ENCODE data around the gene TMEM266.

The TMEM266 gene

DNA sequence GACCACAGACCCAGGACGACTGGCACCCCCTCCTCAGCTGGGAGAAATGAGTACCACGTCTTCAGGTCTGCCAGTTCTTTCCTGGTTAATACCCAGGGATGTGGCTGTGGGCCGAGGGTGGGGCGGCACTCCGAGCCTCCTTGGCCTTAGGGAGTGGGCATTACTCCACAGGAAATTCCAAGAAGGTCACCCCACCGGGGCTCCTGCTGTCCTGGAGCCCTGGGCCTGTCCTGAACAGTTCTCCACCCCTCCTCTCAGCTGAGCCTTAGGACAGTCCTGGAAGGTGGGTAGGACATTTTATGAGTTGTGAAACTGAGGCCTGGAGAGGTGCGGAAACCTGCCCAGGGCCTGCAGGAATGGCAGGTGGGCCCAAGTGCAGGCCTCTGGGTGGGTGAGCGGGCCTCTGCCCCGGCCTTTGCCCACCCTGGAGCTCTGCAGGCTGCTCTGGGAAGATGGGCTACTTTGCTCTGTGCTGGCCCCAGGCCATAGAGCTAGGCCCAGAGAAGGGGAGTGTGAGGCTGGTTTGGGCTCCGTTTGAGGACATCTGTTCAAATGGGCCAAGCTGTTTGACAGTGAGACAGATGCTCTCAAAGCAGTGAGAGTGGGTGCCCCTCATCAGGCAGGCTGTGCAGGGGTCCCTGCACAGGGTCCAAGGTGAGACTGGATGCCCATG lies 103.1 kb downstream of the TMEM266 start:
- DNase-seq (ENCODE audit: low spot score), result no peak

DNA sequence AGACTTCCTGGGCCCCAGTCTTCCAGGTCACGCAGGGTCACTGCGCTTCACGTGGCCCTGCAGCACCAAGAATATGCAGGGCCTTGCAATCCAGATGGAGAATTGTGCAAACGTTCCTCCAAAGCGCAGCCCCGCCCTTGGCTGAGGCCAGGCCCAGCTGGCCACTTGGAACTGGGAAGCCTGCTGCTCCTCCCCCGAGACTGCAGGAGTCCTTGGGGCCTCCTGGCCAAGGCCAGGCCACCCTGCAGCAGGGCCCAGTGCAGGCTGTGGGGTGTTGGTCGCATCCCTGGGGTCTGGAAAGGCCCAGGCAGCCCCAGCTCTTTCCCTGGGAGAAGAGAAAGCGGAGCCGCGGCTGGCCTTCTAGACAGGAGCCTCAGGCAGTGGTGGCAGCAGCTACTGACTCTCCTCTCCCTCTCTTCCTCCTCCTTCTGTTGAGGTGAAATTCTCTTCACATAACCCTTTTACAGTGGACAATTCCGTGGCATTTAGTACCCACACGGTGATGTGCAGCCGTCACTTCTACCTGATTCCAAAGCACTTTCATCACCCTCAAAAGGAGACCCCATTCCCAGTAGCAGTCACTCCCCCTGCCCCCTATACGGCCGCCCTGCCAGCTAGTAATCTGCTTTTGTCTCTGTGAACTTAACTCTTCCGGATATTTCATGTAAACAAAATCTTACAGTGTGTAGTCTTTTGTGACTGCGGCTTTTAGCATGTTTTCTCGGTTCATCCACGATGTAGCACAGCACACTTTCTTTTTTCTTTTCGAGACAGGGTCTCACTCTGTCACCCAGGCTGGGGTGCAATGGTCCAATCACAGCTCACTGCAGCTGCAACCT lies 103.9 kb downstream of the TMEM266 start:
- no peak for DNase-seq (ENCODE audit: low spot score)

GRCh38 chr15:76164602-76165001 lies 104.8 kb downstream of the TMEM266 start:
- DNase-seq (ENCODE audit: low spot score), result no peak

DNA sequence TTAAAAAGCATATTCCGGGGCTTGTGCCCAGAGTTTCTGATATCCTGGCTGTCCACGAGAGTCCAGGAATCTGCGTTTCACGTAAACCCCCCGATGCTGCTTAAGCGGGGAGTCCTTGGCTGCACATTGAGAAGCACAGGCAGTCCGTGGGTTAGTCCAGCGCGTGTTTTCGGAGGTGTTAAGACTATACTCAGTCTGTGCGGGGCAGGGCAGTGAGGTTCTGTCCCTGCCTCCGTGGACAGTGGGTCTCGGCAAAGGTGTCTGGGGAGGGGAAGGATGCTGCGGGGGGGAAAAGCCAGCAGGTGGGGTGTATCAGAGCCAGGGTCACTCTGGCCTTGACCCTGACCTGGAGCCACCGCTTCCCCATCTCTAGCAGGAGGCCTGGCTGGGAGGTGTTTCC lies 106.2 kb downstream of the TMEM266 start:
- no peak for DNase-seq (ENCODE audit: low spot score)

DNA sequence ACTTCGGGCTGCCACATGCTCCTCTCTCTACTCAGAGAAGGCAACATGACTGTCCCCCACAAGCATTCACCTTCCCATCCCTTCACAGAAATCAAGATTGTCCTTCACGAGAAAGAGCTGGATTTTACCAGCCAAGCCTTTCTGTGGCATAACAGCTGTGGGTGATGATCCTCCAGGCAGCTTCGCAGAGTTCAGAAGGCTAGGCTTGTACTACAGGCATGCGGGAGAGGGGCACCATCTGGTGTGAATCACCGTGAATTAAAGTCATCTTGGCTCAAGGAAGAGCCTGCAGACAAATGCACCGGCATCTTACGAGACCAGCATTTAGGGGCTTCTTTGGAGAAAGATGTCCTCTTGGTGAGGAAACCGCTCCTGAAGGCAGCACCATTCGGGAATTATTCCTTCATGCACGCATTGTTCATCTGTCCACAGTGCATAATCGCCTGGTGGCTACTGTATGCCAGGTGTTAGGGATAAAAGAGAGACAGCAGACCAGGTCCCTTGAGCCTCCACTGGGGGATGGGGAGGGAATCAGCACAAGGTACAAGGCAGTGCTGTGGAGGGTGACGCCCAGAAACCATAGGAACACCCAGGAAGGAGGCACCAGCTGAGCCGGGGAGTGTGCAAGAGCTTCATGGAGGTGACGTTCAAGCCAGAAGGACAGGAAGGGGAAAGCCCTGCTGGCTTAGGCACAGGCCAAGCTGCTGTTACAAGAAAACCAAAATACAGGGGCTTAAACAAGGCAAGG lies 108.6 kb downstream of the TMEM266 start:
- no peak for DNase-seq (ENCODE audit: low spot score)

GRCh38 chr15:76169018-76169417 lies 109.2 kb downstream of the TMEM266 start:
- DNase-seq (ENCODE audit: low spot score), result no peak

DNA sequence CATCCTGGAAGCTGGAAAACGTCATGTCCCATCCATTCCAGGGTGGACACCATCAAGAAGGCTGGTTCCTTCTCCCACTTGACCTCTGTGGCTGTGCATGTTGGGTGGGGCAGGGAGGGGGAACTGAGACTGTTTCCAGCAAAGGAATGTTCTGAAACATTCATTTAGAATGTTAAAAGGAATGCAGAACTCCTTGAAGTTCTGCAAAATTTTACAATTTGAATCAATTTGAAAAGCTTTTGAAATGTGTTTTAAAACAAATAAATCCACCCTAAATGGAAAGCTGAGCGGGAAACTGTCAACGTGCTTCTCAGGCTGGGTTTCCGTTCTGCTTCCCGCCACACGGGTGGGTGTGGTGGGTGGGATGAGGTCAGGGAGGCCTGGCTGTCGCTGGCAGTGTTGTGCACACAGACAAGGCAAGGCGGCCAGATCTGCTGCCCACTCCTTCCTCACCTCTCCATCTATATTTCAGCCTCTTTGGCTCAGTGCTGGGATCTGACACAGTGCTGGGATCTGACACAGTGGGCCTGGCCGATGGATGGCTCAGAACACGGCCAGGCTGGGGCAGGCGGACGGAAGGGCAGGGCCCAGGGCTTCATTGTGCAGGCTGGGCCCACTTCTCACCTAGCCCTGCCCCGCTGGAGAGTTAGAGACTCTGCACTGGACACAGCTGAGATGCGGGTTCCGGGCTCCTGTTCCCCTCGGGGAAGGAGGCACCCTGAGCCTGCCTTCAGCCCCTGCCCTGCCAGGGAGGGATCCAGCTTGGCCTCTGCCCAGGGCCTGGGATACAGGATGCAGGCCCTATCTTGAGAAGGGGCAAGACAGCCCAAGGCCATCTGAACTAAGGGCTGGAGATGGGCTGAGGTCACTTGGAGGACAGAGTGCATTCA lies 110.4 kb downstream of the TMEM266 start:
- DNase-seq (ENCODE audit: low spot score), result no peak

DNA sequence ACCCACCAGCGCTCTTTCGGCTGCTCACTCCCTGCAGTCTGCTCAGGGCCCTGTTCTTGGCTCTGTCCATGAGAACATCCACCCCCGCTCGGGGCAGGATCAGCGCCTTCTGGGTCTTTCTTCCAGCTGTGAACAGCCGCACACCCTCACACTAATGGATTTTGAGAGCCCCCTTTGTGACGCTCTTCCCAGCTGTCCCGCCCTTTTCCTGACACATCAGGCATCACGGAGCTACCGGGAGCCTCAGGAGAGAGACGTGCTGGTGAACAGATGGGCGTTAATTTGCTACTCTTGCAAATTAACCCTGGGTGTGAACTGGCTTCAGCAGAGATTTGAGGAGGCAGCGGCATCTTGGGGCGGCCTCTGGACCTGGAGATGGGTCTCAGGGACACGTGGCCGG lies 113.0 kb downstream of the TMEM266 start:
- DNase-seq (ENCODE audit: low spot score), result no peak

- no peak for DNase-seq (ENCODE audit: low spot score)
These were observed 113.6 kb downstream of the TMEM266 start for GRCh38 chr15:76173317-76173834.

- no peak for DNase-seq (ENCODE audit: low spot score)
These were observed 114.9 kb downstream of the TMEM266 start for GRCh38 chr15:76174654-76175053.

GRCh38 chr15:76175442-76175841 lies 115.7 kb downstream of the TMEM266 start:
- no peak for DNase-seq (ENCODE audit: low spot score)

GRCh38 chr15:76176059-76176458 lies 116.3 kb downstream of the TMEM266 start:
- no peak for DNase-seq (ENCODE audit: low spot score)

DNA sequence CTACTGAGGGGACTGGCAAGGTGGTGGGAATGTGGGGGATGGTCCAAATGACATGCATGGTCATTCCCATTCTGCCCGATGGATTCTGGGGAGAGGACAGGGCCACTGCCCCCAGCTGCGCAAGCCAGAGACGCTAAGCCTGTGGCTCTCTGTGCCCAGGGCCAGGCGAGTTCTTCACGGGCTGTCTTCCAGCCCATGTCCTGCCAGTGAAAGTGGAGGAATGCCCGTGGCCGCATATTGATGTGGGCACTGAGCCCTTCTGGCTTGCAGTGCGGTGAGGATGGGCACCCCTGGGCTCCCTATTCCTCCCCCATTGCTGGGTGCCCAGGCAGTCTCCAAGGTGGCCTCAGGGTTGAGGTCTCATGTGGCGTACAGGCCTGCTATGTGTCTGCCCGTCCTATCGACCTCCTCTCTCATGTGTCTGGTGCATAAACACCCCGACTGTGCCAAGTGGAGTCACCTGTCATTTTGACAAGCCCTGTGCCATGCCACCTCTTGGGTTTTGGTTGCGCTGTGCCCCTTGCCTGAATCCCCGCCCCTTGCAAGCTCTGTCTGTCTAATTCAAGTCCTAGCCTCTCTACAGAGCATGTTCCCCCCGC lies 116.8 kb downstream of the TMEM266 start:
- no peak for DNase-seq (ENCODE audit: low spot score)

- DNase-seq (ENCODE audit: low spot score), result no peak
These were observed 117.8 kb downstream of the TMEM266 start for GRCh38 chr15:76177491-76178040.

DNA sequence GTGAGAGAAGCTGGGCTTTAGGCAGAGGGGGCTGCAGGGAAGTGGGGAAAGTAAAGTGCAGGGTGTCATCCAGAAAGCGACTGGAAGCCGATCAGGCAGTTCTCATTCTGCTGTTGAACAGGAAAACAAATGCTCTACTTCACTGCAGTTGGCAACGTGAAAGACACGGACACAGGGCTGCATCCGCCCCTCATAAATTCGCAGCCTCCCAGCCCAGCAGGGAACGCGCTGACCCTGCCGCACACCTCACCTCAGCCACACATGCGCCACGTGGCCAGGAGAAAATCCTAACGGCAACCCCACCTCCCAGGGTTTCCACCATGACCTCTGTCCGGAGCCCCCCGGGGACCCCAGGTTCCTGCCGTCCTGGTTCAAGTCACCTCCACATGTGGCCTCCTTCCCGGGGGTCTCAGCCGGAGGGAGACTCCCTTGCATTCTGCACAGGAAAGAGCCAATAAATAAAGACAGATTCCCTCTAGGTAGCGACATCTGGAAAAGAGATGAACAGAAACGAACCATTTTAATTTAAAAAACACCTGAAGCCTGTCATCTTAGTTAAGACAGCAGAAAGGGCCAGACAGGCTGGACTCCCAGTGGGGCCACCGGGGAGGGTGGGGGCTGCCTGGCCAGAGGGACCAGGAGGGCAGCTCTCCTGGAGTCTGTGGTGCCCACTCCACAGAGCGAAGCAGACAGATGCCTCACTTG lies 118.7 kb downstream of the TMEM266 start:
- no peak for DNase-seq (ENCODE audit: low spot score)

GRCh38 chr15:76179023-76179422 lies 119.2 kb downstream of the TMEM266 start:
- no peak for DNase-seq (ENCODE audit: low spot score)

- DNase-seq (ENCODE audit: low spot score), result no peak
These were observed 120.5 kb downstream of the TMEM266 start for GRCh38 chr15:76180321-76180720.

DNA sequence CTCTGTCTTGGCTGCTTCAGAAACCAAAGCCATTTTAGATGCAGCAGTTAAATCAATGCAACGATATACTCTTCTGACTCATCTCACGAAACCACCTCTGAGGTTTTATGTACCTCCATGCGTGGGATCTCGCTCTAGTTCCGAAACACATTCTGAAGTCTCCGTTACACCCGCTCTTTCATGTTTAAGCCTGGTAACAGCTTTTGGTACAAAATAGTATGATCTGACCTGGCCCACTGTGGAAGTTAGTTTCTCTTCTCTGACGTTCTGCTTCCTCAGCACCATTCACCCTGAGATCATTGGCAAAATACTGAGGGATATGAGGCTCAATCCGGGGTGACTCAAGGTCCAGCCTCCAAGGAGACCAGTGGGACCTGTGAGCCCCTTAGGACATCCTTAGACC lies 121.9 kb downstream of the TMEM266 start:
- DNase-seq (ENCODE audit: low spot score), result no peak

DNA sequence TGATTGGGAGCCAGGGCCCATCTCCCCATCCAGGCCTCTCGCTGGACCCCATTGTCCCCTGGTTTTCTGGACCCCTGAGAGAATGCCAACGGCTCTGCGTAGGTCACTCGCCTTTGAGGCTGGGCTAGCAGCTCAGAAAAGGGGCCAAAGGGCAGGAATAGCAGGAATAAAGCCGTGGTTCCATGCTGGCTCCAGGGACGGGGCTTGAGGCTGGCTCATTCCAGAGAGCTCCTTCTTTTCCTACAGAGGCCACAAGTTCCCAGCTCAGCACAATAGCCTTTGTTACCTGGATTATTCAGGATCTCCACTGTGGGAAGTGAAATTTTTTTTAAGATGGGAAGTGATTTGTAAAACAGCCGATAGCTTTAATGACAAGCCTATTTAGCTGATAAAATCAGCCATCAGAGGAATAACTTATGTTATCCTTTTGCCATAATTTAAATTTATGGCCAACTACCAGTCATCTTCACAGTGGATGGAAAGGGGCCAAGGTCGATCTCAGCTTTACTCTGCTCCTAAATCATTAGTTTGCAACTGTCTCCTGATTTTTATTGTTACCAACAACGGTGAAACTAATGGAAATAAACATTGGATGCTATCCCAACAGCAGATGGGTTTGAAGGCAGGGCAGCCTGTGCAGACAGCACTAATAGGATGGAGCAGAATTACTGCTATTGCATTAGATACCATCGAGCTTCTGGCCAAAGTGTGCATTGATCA lies 124.3 kb downstream of the TMEM266 start:
- no peak for DNase-seq (ENCODE audit: low spot score)

- no peak for DNase-seq (ENCODE audit: low spot score)
These were observed 124.9 kb downstream of the TMEM266 start for GRCh38 chr15:76184650-76185035.

Measured in RKO (cell line).